ENCODE results near the gene DRD5.

DRD5 gene

DNA sequence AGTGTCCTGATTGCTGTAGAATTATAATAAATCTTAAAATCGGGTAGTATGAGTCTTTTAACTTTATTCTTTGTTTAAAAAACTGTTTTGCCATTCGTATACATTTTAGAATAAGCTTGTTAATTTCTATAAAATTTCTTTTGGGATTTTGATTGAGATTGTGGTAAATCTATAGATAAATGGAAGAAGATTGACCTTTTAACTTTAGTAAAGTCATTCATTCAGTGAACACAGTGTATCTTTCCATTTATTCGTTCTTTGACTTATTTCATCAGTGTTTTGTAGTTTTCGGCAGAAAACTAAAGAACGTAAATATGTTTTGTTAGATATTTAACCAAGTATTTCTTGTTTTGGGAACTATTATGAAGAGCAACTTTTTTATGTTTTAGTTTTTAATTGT lies 38.9 kb downstream of the DRD5 start:
- DNase-seq = no peak

DNA sequence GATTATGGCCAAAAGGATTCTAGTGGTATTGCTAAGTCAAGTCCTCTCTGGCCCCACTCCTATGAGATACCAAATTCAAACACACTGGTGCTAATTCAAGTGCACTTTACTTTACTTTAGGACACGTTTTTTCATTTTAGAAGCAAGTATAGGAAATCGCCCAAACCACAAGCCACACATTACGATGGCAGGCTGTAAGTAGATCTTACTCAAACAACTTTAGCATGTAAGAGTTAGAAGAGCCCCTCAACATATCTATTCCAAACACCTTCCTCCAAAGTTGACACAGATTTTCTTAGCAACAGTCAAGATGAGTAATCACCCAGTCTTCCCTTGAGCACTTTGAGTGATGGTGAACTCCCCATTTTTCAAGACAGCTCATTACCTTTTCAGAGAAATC lies 43.6 kb downstream of the DRD5 start:
- no peak for DNase-seq

DNA sequence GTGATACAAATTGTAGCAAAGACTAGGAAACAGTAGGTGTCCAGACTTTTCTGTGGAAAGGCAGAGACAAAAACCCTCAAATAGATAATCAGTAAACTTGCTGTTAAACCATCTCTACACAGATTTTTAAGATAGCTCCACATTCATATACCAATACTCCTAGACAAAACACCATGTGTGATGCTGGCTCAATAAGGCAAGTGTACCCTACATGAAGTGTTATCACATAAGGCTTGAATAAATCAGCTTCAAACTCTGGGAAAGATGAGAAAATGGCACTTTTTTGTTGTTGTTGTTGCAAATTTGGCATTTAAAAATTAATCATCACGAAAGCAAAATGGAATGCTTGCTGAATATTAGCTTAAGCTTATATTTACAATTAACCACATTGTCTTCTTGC lies 45.1 kb downstream of the DRD5 start:
- DNase-seq = no peak

DNA sequence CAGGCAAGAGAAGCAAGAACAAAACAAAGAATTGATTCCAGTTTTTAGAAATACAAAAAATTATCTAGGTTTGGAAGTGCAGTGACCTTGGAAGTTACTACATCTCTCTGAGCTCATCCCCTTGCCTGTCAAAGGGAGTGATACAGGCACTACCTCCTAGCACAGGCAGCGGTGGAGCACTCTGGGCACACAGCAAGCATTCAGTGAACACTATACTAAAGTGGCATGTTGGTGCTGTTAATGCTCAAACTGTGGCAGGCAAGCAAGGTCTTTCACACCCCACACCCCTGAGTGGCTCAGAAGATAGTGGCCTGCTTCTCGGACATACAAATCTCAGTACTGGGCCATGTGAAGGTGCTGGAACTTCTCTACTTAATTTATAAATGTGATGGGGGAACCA lies 51.2 kb downstream of the DRD5 start:
- no peak for DNase-seq

DNA sequence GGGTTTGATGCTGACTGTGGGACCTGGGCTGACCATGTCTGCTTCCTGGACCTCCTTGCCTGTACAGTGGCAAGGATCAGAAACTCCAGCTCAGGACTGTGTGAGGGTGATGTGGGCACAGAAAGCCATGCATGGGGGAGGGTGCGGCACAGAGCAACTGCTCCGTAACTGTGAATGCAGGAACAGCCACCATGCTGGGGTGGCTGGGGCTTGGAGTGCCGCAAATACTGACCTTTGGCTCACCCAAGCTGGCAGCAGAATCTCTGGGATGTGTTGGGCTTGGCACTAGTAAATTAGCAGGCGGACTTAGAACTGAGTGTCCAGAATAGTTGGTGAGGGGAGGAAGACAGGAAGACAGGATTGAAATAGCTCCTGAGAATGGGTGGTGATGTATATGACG lies 52.0 kb downstream of the DRD5 start:
- no peak for DNase-seq

Data from DMS153 (cell line).